Esophagus muscularis mucosa (tissue), 3 donors: Measurements from ENCODE around the gene FNBP1.

Experiments used
- CTCF ChIP-seq, 3 experiments: fragments of 200-600 bp in 2 of 3; fragments of 450-650 bp in 1 of 3; sonication (generic) in 2 of 3; IDR thresholded peaks; one replicate each; pipeline ENCODE4 v1.5.1; 2017 to 2019; ENCODE audit warnings: antibody characterized with exemption in 3 of 3, mild to moderate bottlenecking in 2 of 3, moderate library complexity in 1 of 3
- EP300 ChIP-seq: sonication (generic); formaldehyde crosslinking; IDR thresholded peaks from one replicate; pipeline ENCODE4 v1.6.1; 2017; ENCODE audit warnings: antibody characterized with exemption

GRCh38 chr9:129953736-129954135 is 89.3 kb downstream of the FNBP1 start:
- TF ChIP-seq CTCF (IDR thresholded peaks at IDR 0.05), result no peak
- TF ChIP-seq EP300, result no peak
